ENCODE data around the gene COL11A1.
A peak's percentile ranks its signal among the peaks of the same experiment; 100 is the strongest.

COL11A1 gene

DNA sequence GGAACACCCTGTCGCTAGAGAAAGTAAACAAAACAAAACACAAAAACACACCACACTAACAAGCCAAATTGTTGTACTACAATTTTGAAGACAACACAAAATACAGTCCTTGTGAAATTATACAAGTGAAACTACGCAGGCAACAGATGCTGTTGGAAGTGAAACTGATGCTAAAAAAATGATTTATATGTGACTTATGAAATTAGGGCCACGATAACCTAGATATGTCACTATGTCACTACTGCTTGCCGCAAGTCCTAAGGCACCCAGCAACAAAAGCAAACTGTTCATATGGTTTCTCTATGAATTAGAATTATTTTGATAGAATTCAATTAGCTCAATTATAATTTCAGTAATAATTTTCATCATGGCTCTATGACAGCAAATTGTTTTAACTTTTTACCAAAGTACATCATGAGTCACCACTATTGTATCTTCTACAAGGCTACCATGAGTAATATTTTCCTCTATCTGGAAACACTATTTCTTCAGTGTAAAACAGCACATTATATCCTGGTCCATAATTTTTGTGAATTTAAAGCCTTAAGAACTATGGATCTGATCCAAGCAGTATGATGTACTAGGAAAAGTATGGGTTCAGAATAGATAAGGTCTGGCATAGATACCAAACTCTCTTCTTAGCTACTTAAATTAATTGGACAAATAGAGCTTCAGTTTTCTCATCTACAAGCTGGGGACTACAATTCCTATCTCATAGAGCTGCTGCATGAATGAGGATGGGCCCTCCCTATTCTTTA is 216.3 kb downstream of the COL11A1 start:
- no peak for FAIRE-seq
- TF ChIP-seq POLR2AphosphoS5 (IDR thresholded peaks at IDR 0.05; ENCODE audit: low read depth, low read length) (no peak), POU2F2 (IDR thresholded peaks at IDR 0.05; ENCODE audit: low read depth, low read length) (no peak), POLR2A (IDR thresholded peaks at IDR 0.05; ENCODE audit: low read depth, low read length) (no peak), TAF1 (IDR thresholded peaks at IDR 0.05; ENCODE audit: low read depth, low read length) (no peak), SPI1 (IDR thresholded peaks at IDR 0.05; ENCODE audit: low read depth, low read length) (no peak), PAX5 (IDR thresholded peaks at IDR 0.05; ENCODE audit: insufficient read depth, low read length, severe bottlenecking) (no peak)
- DNase-seq (ENCODE audit: insufficient read length, low spot score), result no peak

DNA sequence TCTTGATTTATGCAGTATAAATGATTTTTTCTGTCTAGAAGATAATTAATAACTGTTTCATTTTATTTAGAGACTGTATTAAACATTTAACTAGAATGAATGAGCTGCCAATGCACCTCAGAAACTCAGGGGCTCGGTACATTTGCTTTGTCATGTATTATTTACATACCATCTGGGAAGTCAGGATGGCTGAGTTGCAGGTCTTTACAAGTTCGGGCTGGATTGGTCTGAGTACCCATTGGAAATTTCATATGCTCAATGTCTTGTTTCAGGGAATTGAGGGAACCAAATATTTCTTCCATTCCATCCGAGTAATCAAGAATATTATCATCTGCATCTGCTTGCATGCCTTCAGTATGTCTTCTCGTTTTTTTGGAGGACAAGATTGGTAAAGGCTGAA is 221.7 kb downstream of the COL11A1 start:
- TF ChIP-seq SPI1 (IDR thresholded peaks at IDR 0.05; ENCODE audit: low read depth, low read length) (no peak), POLR2AphosphoS5 (IDR thresholded peaks at IDR 0.05; ENCODE audit: low read depth, low read length) (no peak), PAX5 (IDR thresholded peaks at IDR 0.05; ENCODE audit: insufficient read depth, low read length, severe bottlenecking) (no peak), POU2F2 (IDR thresholded peaks at IDR 0.05; ENCODE audit: low read depth, low read length) (no peak), POLR2A (IDR thresholded peaks at IDR 0.05; ENCODE audit: low read depth, low read length) (no peak), TAF1 (IDR thresholded peaks at IDR 0.05; ENCODE audit: low read depth, low read length) (no peak)
- FAIRE-seq (no peak), DNase-seq (ENCODE audit: insufficient read length, low spot score) (no peak)

GRCh38 chr1:102884238-102884637 is 224.1 kb downstream of the COL11A1 start:
- no peak for FAIRE-seq
- no peak for TF ChIP-seq POLR2A (IDR thresholded peaks at IDR 0.05; ENCODE audit: low read depth, low read length)
- TF ChIP-seq SPI1 (IDR thresholded peaks at IDR 0.05; ENCODE audit: low read depth, low read length), result no peak
- TF ChIP-seq TAF1 (IDR thresholded peaks at IDR 0.05; ENCODE audit: low read depth, low read length), result no peak
- no peak for TF ChIP-seq POU2F2 (IDR thresholded peaks at IDR 0.05; ENCODE audit: low read depth, low read length)
- no peak for TF ChIP-seq POLR2AphosphoS5 (IDR thresholded peaks at IDR 0.05; ENCODE audit: low read depth, low read length)
- no peak for DNase-seq (ENCODE audit: insufficient read length, low spot score)

GRCh38 chr1:102879439-102879993 is 228.8 kb downstream of the COL11A1 start:
- no peak for TF ChIP-seq POU2F2 (IDR thresholded peaks at IDR 0.05; ENCODE audit: low read depth, low read length)
- no peak for TF ChIP-seq TAF1 (IDR thresholded peaks at IDR 0.05; ENCODE audit: low read depth, low read length)
- TF ChIP-seq PAX5 (IDR thresholded peaks at IDR 0.05; ENCODE audit: insufficient read depth, low read length, severe bottlenecking), result no peak
- no peak for TF ChIP-seq SPI1 (IDR thresholded peaks at IDR 0.05; ENCODE audit: low read depth, low read length)
- no peak for TF ChIP-seq POLR2AphosphoS5 (IDR thresholded peaks at IDR 0.05; ENCODE audit: low read depth, low read length)
- no peak for TF ChIP-seq POLR2A (IDR thresholded peaks at IDR 0.05; ENCODE audit: low read depth, low read length)
- FAIRE-seq (no peak), DNase-seq (ENCODE audit: insufficient read length, low spot score) (no peak)

- FAIRE-seq (no peak), DNase-seq (ENCODE audit: insufficient read length, low spot score) (no peak)
- TF ChIP-seq POLR2AphosphoS5 (IDR thresholded peaks at IDR 0.05; ENCODE audit: low read depth, low read length) (no peak), TAF1 (IDR thresholded peaks at IDR 0.05; ENCODE audit: low read depth, low read length) (no peak), POLR2A (IDR thresholded peaks at IDR 0.05; ENCODE audit: low read depth, low read length) (no peak), POU2F2 (IDR thresholded peaks at IDR 0.05; ENCODE audit: low read depth, low read length) (no peak), PAX5 (IDR thresholded peaks at IDR 0.05; ENCODE audit: insufficient read depth, low read length, severe bottlenecking) (no peak), SPI1 (IDR thresholded peaks at IDR 0.05; ENCODE audit: low read depth, low read length) (no peak)
Observed at GRCh38 chr1:102875756-102876155, 232.6 kb downstream of the COL11A1 start.

DNA sequence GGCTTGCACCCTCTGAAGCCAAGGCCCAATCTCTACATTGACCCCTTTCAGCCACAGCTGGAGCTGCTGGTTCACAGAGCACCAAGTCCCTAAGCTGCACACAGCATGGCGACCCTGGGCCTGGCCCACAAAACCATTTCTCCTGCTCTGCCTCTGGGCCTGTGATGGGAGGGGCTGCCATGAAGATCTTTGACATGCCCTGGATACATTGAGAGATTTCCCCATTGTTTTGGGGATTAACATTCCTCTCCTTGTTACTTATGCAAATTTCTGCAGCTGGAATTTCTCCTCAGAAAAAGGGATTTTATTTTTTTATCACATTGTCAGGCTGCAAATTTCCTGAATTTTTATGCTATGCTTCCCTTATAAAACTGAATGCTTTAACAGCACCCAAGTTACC is 235.8 kb downstream of the COL11A1 start:
- FAIRE-seq (no peak), DNase-seq (ENCODE audit: insufficient read length, low spot score) (no peak)
- TF ChIP-seq POU2F2 (IDR thresholded peaks at IDR 0.05; ENCODE audit: low read depth, low read length), result no peak
- TF ChIP-seq TAF1 (IDR thresholded peaks at IDR 0.05; ENCODE audit: low read depth, low read length), result no peak
- TF ChIP-seq PAX5 (IDR thresholded peaks at IDR 0.05; ENCODE audit: insufficient read depth, low read length, severe bottlenecking), result no peak
- no peak for TF ChIP-seq POLR2AphosphoS5 (IDR thresholded peaks at IDR 0.05; ENCODE audit: low read depth, low read length)
- no peak for TF ChIP-seq POLR2A (IDR thresholded peaks at IDR 0.05; ENCODE audit: low read depth, low read length)
- no peak for TF ChIP-seq SPI1 (IDR thresholded peaks at IDR 0.05; ENCODE audit: low read depth, low read length)

- no peak for DNase-seq (ENCODE audit: insufficient read length, low spot score)
- FAIRE-seq, result no peak
- TF ChIP-seq POLR2A (IDR thresholded peaks at IDR 0.05; ENCODE audit: low read depth, low read length), result no peak
- no peak for TF ChIP-seq POU2F2 (IDR thresholded peaks at IDR 0.05; ENCODE audit: low read depth, low read length)
- TF ChIP-seq TAF1 (IDR thresholded peaks at IDR 0.05; ENCODE audit: low read depth, low read length), result no peak
- TF ChIP-seq PAX5 (IDR thresholded peaks at IDR 0.05; ENCODE audit: insufficient read depth, low read length, severe bottlenecking), result no peak
- TF ChIP-seq POLR2AphosphoS5 (IDR thresholded peaks at IDR 0.05; ENCODE audit: low read depth, low read length), result no peak
- TF ChIP-seq SPI1 (IDR thresholded peaks at IDR 0.05; ENCODE audit: low read depth, low read length), result no peak
Observed at GRCh38 chr1:102872097-102872496, 236.2 kb downstream of the COL11A1 start.

DNA sequence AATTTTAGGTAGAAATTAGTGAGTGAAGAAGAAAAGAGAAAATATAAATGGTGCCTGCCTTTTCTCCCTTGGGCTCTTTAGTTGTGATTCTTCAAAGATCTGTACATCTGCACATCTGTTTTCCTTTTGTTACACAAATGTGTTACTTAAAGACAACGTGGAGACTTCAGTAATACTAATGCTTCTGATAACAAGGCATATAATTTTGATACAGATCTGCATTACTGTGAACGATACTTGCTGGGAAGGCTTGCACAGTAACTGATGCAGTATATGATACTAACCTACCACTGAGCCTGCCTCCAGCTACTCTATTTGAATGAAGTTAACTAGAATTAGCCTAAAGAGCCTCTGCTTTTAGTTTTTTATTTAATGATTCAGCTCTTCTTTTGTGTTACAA is 244.6 kb downstream of the COL11A1 start:
- TF ChIP-seq SPI1 (IDR thresholded peaks at IDR 0.05; ENCODE audit: low read depth, low read length) (no peak), TAF1 (IDR thresholded peaks at IDR 0.05; ENCODE audit: low read depth, low read length) (no peak), POU2F2 (IDR thresholded peaks at IDR 0.05; ENCODE audit: low read depth, low read length) (no peak), PAX5 (IDR thresholded peaks at IDR 0.05; ENCODE audit: insufficient read depth, low read length, severe bottlenecking) (no peak), POLR2AphosphoS5 (IDR thresholded peaks at IDR 0.05; ENCODE audit: low read depth, low read length) (no peak), POLR2A (IDR thresholded peaks at IDR 0.05; ENCODE audit: low read depth, low read length) (no peak)
- DNase-seq (ENCODE audit: insufficient read length, low spot score), result no peak
- no peak for FAIRE-seq

- TF ChIP-seq SPI1 (IDR thresholded peaks at IDR 0.05; ENCODE audit: low read depth, low read length), result no peak
- no peak for TF ChIP-seq POLR2AphosphoS5 (IDR thresholded peaks at IDR 0.05; ENCODE audit: low read depth, low read length)
- no peak for TF ChIP-seq TAF1 (IDR thresholded peaks at IDR 0.05; ENCODE audit: low read depth, low read length)
- no peak for TF ChIP-seq PAX5 (IDR thresholded peaks at IDR 0.05; ENCODE audit: insufficient read depth, low read length, severe bottlenecking)
- no peak for TF ChIP-seq POLR2A (IDR thresholded peaks at IDR 0.05; ENCODE audit: low read depth, low read length)
- TF ChIP-seq POU2F2 (IDR thresholded peaks at IDR 0.05; ENCODE audit: low read depth, low read length), result no peak
- FAIRE-seq, result peak; percentile 28
- DNase-seq (ENCODE audit: insufficient read length, low spot score), result no peak
Observed at GRCh38 chr1:102861247-102861646, 247.1 kb downstream of the COL11A1 start.
